T-helper 22 cell (primary cell): Measurements from ENCODE around the gene SESN3.
A peak's percentile ranks its signal among the peaks of the same experiment; 100 is the strongest.
"Not testable (repeated sequence)": the region's sequence is repeated elsewhere in the genome, so short reads cannot be mapped to it uniquely, and the experiment has no call there.

Experiments used
- DNase-seq: peaks from one replicate; pipeline ENCODE4 v3.0.0-alpha.2; 2020; ENCODE audit warnings: low read depth

SESN3 gene

GRCh38 chr11:95231127-95231880 lies at the start of gene SESN3:
SESN3 (minus strand) TSS chr11:95231202; CDS start chr11:95230860, 342 bp downstream.
- DNase-seq: peak; percentile 99

- DNase-seq: no peak
Observed at GRCh38 chr11:95279921-95280868, 49.2 kb upstream of the SESN3 start.

GRCh38 chr11:95277868-95278267 lies 46.9 kb upstream of the SESN3 start:
- DNase-seq: no peak

GRCh38 chr11:95276139-95276538 lies 45.1 kb upstream of the SESN3 start:
- no peak for DNase-seq

- not testable (repeated sequence) for DNase-seq
Observed at GRCh38 chr11:95273618-95274017, 42.6 kb upstream of the SESN3 start.

- no peak for DNase-seq
Observed at GRCh38 chr11:95269036-95269819, 38.2 kb upstream of the SESN3 start.

GRCh38 chr11:95268391-95268790 lies 37.4 kb upstream of the SESN3 start:
- no peak for DNase-seq

GRCh38 chr11:95267601-95268213 lies 36.7 kb upstream of the SESN3 start:
- no peak for DNase-seq

GRCh38 chr11:95266751-95267374 lies 35.9 kb upstream of the SESN3 start:
- no peak for DNase-seq

- no peak for DNase-seq
Observed at GRCh38 chr11:95264881-95265280, 33.9 kb upstream of the SESN3 start.

- DNase-seq: no peak
Observed at GRCh38 chr11:95262994-95263765, 32.2 kb upstream of the SESN3 start.

GRCh38 chr11:95257456-95257971 lies 26.5 kb upstream of the SESN3 start:
- no peak for DNase-seq

- no peak for DNase-seq
Observed at GRCh38 chr11:95256321-95256779, 25.3 kb upstream of the SESN3 start.

GRCh38 chr11:95255251-95256145 lies 24.5 kb upstream of the SESN3 start:
- DNase-seq: no peak

GRCh38 chr11:95254716-95255115 lies 23.7 kb upstream of the SESN3 start:
- DNase-seq: no peak

GRCh38 chr11:95254131-95254704 lies 23.2 kb upstream of the SESN3 start:
- peak; percentile 65 for DNase-seq

- no peak for DNase-seq
Observed at GRCh38 chr11:95253141-95253540, 22.1 kb upstream of the SESN3 start.

GRCh38 chr11:95252586-95252985 lies 21.6 kb upstream of the SESN3 start:
- no peak for DNase-seq

- DNase-seq: not testable (repeated sequence)
Observed at GRCh38 chr11:95251896-95252295, 20.9 kb upstream of the SESN3 start.
